ENCODE measurements around the gene COX6B1.

- TF ChIP-seq JUND (IDR thresholded peaks at IDR 0.05) (no peak), TAF1 (IDR thresholded peaks at IDR 0.05; ENCODE audit: borderline replicate concordance, low read depth, low read length) (no peak), EP300 (IDR thresholded peaks at IDR 0.05; ENCODE audit: borderline replicate concordance in 1 of 2, low read depth in 1 of 2, low read length in 1 of 2) (no peak), CTCF (IDR thresholded peaks at IDR 0.05) (no peak), GATA2 (CRISPR knock-in tag; IDR thresholded peaks at IDR 0.05) (no peak), CHD2 (IDR thresholded peaks at IDR 0.05; ENCODE audit: low read length, partially characterized antibody) (no peak), MAX (IDR thresholded peaks at IDR 0.05; ENCODE audit: low read depth) (no peak), FOXM1 (IDR thresholded peaks at IDR 0.05; ENCODE audit: low read depth) (no peak), USF1 (IDR thresholded peaks at IDR 0.05; ENCODE audit: borderline replicate concordance, low read depth) (no peak), REST (IDR thresholded peaks at IDR 0.05; ENCODE audit: low read depth, low read length) (no peak), NRF1 (IDR thresholded peaks at IDR 0.05; ENCODE audit: low read depth, low read length) (no peak), GABPA (IDR thresholded peaks at IDR 0.05; ENCODE audit: low read depth) (no peak), POLR2AphosphoS5 (IDR thresholded peaks at IDR 0.05; ENCODE audit: low read depth, low read length) (no peak), RAD21 (IDR thresholded peaks at IDR 0.05; ENCODE audit: low read length) (no peak)
These were observed 40.5 kb upstream of the COX6B1 start for GRCh38 chr19:35607661-35608060.

All from SK-N-SH (cell line).